HG03575 (cell line): ENCODE data around the gene NDUFA9.

ENCODE experiments used
- ATAC-seq: cut with Tn5 transposase; IDR thresholded peaks from one replicate; pipeline ENCODE4 v1.9.1; 2021; ENCODE audit not compliant: unreplicated experiment, insufficient number of reproducible peaks, low FRiP score; ENCODE audit errors: extremely low read depth

Gene NDUFA9

GRCh38 chr12:4681732-4682131 lies 32.8 kb downstream of the NDUFA9 start:
- ATAC-seq = no peak

GRCh38 chr12:4685317-4685716 lies 36.4 kb downstream of the NDUFA9 start:
- no peak for ATAC-seq

- ATAC-seq = no peak
Observed at GRCh38 chr12:4690760-4691159, 41.8 kb downstream of the NDUFA9 start.
